WTC11 (cell line): ENCODE measurements around the gene LNX2.
"Not testable (repeated sequence)": the region's sequence is repeated elsewhere in the genome, so short reads cannot be mapped to it uniquely, and the experiment has no call there.

Experiments used
- CBFB ChIP-seq: sonication (generic); formaldehyde crosslinking; IDR thresholded peaks from 2 replicates; pipeline ENCODE4 v1.8.1; 2022; ENCODE audit warnings: mild to moderate bottlenecking, low read depth, missing genetic modification reagents
- FOXK1 ChIP-seq: sonication (generic); formaldehyde crosslinking; IDR thresholded peaks from 2 replicates; pipeline ENCODE4 v1.8.0; 2022; ENCODE audit warnings: mild to moderate bottlenecking, moderate library complexity, missing genetic modification reagents
- IRF2 ChIP-seq: sonication (generic); formaldehyde crosslinking; IDR thresholded peaks from 2 replicates; pipeline ENCODE4 v1.8.0; 2022; ENCODE audit warnings: low read depth, missing genetic modification reagents, borderline replicate concordance
- NR2C2 ChIP-seq: sonication (generic); formaldehyde crosslinking; IDR thresholded peaks from 2 replicates; pipeline ENCODE4 v1.8.0; 2022; ENCODE audit warnings: mild to moderate bottlenecking, missing genetic modification reagents
- PRDM15 ChIP-seq: sonication (generic); formaldehyde crosslinking; IDR thresholded peaks from 2 replicates; pipeline ENCODE4 v1.8.0; 2022; ENCODE audit warnings: missing genetic modification reagents
- SMAD3 ChIP-seq: sonication (generic); formaldehyde crosslinking; IDR thresholded peaks from 2 replicates; pipeline ENCODE4 v1.8.0; 2022; ENCODE audit warnings: missing genetic modification reagents, mild to moderate bottlenecking, borderline replicate concordance
- SP1 ChIP-seq: sonication (generic); formaldehyde crosslinking; conservative IDR thresholded peaks from 2 replicates; pipeline ENCODE4 v1.8.1; 2022; ENCODE audit warnings: missing genetic modification reagents
- TF ChIP-seq, protein P1 (sequence below): fragments of 250-450 bp; sonication (Bioruptor Pico); IDR thresholded peaks from 2 replicates; pipeline ENCODE4 v2.1.2; 2022; ENCODE audit warnings: mild to moderate bottlenecking, moderate library complexity
- TF ChIP-seq, protein P2 (sequence below): fragments of 200-600 bp; IDR thresholded peaks from 2 replicates; pipeline ENCODE4 v1.8.0; 2022; ENCODE audit warnings: antibody characterized with exemption

- TF ChIP-seq CBFB (CRISPR knock-in tag); NR2C2 (CRISPR knock-in tag); PRDM15 (CRISPR knock-in tag); FOXK1; SP1 (CRISPR knock-in tag); SMAD3 (CRISPR knock-in tag); IRF2 (CRISPR knock-in tag): not testable (repeated sequence)
- TF ChIP-seq, protein P1, sequence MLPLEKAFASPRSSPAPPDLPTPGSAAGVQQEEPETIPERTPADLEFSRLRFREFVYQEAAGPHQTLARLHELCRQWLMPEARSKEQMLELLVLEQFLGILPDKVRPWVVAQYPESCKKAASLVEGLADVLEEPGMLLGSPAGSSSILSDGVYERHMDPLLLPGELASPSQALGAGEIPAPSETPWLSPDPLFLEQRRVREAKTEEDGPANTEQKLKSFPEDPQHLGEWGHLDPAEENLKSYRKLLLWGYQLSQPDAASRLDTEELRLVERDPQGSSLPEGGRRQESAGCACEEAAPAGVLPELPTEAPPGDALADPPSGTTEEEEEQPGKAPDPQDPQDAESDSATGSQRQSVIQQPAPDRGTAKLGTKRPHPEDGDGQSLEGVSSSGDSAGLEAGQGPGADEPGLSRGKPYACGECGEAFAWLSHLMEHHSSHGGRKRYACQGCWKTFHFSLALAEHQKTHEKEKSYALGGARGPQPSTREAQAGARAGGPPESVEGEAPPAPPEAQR, result not testable (repeated sequence)
- TF ChIP-seq, protein P2, sequence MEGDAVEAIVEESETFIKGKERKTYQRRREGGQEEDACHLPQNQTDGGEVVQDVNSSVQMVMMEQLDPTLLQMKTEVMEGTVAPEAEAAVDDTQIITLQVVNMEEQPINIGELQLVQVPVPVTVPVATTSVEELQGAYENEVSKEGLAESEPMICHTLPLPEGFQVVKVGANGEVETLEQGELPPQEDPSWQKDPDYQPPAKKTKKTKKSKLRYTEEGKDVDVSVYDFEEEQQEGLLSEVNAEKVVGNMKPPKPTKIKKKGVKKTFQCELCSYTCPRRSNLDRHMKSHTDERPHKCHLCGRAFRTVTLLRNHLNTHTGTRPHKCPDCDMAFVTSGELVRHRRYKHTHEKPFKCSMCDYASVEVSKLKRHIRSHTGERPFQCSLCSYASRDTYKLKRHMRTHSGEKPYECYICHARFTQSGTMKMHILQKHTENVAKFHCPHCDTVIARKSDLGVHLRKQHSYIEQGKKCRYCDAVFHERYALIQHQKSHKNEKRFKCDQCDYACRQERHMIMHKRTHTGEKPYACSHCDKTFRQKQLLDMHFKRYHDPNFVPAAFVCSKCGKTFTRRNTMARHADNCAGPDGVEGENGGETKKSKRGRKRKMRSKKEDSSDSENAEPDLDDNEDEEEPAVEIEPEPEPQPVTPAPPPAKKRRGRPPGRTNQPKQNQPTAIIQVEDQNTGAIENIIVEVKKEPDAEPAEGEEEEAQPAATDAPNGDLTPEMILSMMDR, result not testable (repeated sequence)
Measured at GRCh38 chr13:27628766-27629165, 8.4 kb upstream of the LNX2 start.
